Calu3 (cell line): Measurements from ENCODE around the gene NUDT1. TPM values are rescaled to one million over a fixed set of nuclear protein-coding genes. Genes with fewer than 3 reads are reported as not detected.

Experiments
- BruUV-seq: library from RNA; stranded (reverse); fragments of 400-500 nt; replicated peaks from 2 replicates; lab custom pipeline; 2021; lab: Mats Ljungman, UMichigan
- CTCF ChIA-PET: fragments of 300-600 bp; sonication (Branson Sonifier 250); formaldehyde crosslinking; loops from one replicate; lab custom pipeline; 2022; ENCODE audit warnings: antibody characterized with exemption; lab: Charles Lee
- DNase-seq: peaks from one replicate; pipeline ENCODE4 v3.0.0; 2022
- H3K27ac Mint-ChIP-seq: one replicate; pipeline ENCODE4 v1.8.0; 2022; ENCODE audit warnings: mixed read lengths; ENCODE audit not compliant: unreplicated experiment
- H3K27me3 Mint-ChIP-seq: one replicate; pipeline ENCODE4 v1.8.0; 2022; ENCODE audit warnings: mixed read lengths; ENCODE audit not compliant: unreplicated experiment
- H3K36me3 Mint-ChIP-seq: one replicate; pipeline ENCODE4 v1.8.0; 2022; ENCODE audit warnings: mild to moderate bottlenecking, moderate library complexity, mixed read lengths; ENCODE audit not compliant: insufficient read depth, unreplicated experiment
- H3K4me1 Mint-ChIP-seq: one replicate; pipeline ENCODE4 v1.8.0; 2022; ENCODE audit warnings: mild to moderate bottlenecking, low read depth, mixed read lengths; ENCODE audit not compliant: unreplicated experiment
- H3K4me3 Mint-ChIP-seq: one replicate; pipeline ENCODE4 v1.8.0; 2022; ENCODE audit warnings: mild to moderate bottlenecking, low read depth, moderate library complexity, mixed read lengths; ENCODE audit not compliant: unreplicated experiment
- H3K9me3 Mint-ChIP-seq: one replicate; pipeline ENCODE4 v1.8.0; 2022; ENCODE audit warnings: low read depth, mixed read lengths; ENCODE audit not compliant: unreplicated experiment
- intact Hi-C: fragments of 100-400 bp; cut with micrococcal nuclease; formaldehyde crosslinking; loops from one replicate; pipeline ENCODE4 v1.10.0; 2022; ENCODE audit not compliant: unreplicated experiment
- total RNA-seq: library from RNA; stranded (reverse); gene quantifications from 2 replicates; pipeline ENCODE4 v1.2.3, GENCODE V29; 2022
- TF ChIP-seq, protein P1 (sequence below): fragments of 200-600 bp; IDR thresholded peaks from one replicate; pipeline ENCODE4 v1.8.0; 2022; ENCODE audit warnings: antibody characterized with exemption; ENCODE audit not compliant: unreplicated experiment

Gene NUDT1
- total RNA-seq, 1 experiment from 2014 or later, result 65.6 TPM

DNA sequence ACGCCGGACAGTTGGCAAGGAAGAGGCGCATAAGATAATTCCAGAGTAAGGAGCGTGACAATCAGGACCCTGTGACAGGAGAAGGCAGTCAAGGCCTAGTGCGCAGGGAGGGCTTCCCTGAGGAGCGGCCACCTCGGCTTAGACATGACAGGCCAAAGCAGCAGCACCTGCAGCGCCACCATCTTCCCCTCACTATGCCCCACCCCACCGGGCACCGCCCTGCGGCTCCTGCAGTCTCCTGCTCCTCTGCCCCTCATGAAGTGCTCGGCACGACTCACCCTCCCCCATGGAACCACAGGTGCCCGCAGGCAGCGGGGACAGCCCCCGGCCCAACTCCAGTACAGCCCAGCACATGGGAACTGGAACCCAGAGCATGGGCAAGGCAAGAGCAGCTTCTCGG lies 21.1 kb upstream of the NUDT1 start:
- Mint-ChIP-seq H3K9me3 (no peaks in the 10 kb centered on the region), H3K4me3 (no peak overlapping the region), H3K36me3 (peaks cover 57% of the 10 kb centered on the region), H3K4me1 (peaks cover 12% of the 10 kb centered on the region), H3K27me3 (no peaks in the 10 kb centered on the region), H3K27ac (no peak overlapping the region)
- no TSS peak for BruUV-seq
- intact Hi-C loops, result no loop called here
- DNase-seq, result no peak
- TF ChIP-seq, protein P1, sequence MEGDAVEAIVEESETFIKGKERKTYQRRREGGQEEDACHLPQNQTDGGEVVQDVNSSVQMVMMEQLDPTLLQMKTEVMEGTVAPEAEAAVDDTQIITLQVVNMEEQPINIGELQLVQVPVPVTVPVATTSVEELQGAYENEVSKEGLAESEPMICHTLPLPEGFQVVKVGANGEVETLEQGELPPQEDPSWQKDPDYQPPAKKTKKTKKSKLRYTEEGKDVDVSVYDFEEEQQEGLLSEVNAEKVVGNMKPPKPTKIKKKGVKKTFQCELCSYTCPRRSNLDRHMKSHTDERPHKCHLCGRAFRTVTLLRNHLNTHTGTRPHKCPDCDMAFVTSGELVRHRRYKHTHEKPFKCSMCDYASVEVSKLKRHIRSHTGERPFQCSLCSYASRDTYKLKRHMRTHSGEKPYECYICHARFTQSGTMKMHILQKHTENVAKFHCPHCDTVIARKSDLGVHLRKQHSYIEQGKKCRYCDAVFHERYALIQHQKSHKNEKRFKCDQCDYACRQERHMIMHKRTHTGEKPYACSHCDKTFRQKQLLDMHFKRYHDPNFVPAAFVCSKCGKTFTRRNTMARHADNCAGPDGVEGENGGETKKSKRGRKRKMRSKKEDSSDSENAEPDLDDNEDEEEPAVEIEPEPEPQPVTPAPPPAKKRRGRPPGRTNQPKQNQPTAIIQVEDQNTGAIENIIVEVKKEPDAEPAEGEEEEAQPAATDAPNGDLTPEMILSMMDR, result no peak
- CTCF ChIA-PET, result no interaction called here

DNA sequence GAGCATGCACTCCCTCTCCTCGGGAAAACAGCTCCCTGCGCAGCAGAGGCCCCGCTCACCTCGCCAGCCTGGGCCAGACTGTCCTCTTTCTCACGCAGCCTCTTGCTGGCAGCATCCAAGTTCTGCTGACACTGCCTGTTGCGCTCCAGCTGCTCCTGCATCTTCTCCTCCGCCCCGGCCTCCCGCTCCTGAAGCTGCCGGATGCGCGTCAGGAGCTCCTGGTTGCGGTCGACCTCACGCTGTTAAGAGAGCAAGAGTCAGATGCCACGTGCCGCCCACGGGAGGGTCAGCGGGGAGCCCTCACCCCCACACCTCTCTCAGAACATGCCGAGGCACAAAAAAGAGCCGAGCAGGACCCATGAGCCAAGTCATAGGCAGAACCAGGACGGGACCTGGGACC lies 19.5 kb upstream of the NUDT1 start:
- CTCF ChIA-PET, result no interaction called here
- no peak for DNase-seq
- peaks cover 16% of the 10 kb centered on the region for H3K4me1 Mint-ChIP-seq
- no peak overlapping the region for H3K4me3 Mint-ChIP-seq
- no peaks in the 10 kb centered on the region for H3K27me3 Mint-ChIP-seq
- no peaks in the 10 kb centered on the region for H3K9me3 Mint-ChIP-seq
- no peak overlapping the region for H3K27ac Mint-ChIP-seq
- TF ChIP-seq, protein P1, result no peak
- intact Hi-C loops, result no loop called here
- BruUV-seq, result no TSS peak
- peaks cover 44% of the 10 kb centered on the region for H3K36me3 Mint-ChIP-seq

DNA sequence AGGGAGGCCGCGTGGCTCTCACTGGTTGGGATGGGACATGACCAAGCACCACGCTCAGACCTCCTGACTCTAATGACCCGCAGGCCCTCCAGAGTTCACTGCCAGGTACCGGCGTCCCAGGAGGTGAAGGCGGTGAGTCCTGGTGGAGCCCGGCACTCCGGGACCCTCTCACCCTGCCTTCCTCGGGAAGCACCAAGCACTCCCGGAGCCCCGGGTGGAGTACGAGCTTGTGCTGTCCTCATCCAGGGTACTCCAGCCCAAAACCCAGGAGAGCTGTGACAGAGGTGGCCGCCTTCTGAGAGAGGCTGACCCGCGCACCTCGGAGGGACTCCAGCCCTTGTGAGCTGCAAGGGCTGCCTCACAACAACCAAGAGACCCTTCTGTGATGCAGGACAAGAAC lies 18.7 kb upstream of the NUDT1 start:
- H3K4me3 Mint-ChIP-seq, result no peak overlapping the region
- H3K9me3 Mint-ChIP-seq, result no peaks in the 10 kb centered on the region
- CTCF ChIA-PET, result no interaction called here
- TF ChIP-seq, protein P1, result no peak
- H3K4me1 Mint-ChIP-seq, result peaks cover 16% of the 10 kb centered on the region
- no peaks in the 10 kb centered on the region for H3K27me3 Mint-ChIP-seq
- no peak overlapping the region for H3K27ac Mint-ChIP-seq
- H3K36me3 Mint-ChIP-seq, result peaks cover 36% of the 10 kb centered on the region
- BruUV-seq, result no TSS peak
- intact Hi-C loops, result no loop called here
- DNase-seq, result no peak

DNA sequence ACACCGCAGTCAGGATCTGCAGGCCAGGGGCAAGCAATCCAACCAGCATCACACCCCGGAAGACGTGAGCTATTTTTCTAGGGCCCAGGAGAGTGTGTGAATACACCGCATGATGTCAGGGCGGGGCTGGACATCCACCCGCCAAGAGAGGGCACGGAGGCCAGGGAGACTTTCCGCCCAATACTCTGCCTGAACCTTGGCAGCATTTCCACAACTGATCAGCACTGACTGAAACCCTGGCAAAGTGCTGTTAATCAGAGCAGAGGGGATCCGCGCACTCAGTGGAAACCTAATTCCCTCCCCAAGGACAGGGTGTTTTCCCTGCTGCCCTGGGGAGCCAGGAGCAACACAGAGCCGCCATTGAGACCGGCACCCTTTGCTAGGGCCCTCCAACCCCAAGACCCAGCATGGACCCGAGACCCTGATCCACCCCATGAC lies 17.5 kb upstream of the NUDT1 start:
- TF ChIP-seq, protein P1, result no peak
- H3K27ac Mint-ChIP-seq, result no peak overlapping the region
- H3K4me3 Mint-ChIP-seq, result no peak overlapping the region
- peaks cover 33% of the 10 kb centered on the region for H3K36me3 Mint-ChIP-seq
- H3K9me3 Mint-ChIP-seq, result no peaks in the 10 kb centered on the region
- intact Hi-C loops, result no loop called here
- H3K27me3 Mint-ChIP-seq, result no peaks in the 10 kb centered on the region
- no peak for DNase-seq
- H3K4me1 Mint-ChIP-seq, result peaks cover 16% of the 10 kb centered on the region
- no TSS peak for BruUV-seq
- CTCF ChIA-PET, result no interaction called here
